ENCODE results near the gene TLR10.

The TLR10 gene

DNA sequence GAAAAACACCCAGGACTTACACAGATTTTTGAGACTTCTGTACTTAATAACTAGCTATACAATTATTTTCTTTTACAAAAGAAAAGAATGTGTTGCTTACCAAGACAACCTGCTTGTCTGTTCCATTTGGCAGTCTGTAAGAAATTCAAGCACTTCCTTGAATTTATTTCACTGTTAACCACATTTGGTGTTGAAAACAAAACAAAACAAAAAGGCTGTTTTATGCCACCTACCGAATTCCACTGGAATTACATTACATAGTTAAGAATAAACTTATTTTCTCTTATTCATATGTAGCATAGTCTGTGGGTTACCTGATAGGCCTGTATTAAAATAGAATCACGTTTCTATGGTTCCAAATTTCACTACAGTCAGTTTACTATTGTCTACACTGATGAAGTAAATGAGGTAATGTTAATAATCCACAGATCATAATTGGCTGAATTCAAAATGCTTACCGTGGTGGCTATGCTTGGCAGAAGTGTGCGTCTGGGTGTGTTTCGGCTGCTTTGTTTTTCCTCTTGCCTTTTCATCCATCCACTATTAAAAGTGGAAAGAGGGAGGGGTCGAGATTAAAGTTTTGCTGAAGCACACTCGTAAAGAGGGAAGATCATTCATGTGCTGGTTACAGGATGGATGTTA is 22.0 kb upstream of the TLR10 start, which contains the start of gene TLR1:
TSS of gene TLR1 (minus strand) at position 138 of the 642 bp plus-strand sequence. CDS start 5,960 bp downstream, outside the sequence.
- Histone ChIP-seq H3F3A (ENCODE audit: low read depth) (no peaks in the 10 kb centered on the region), H3K9ac (ENCODE audit: low read depth, low read length, poor library complexity, severe bottlenecking) (no peak within 1 kb of the TSS), H3K9me2 (replicated peaks; ENCODE audit: low read depth, low read length) (no peaks in the 10 kb centered on the region), H3K9me3 (ENCODE audit: insufficient read depth, low read depth, low read length) (peaks cover 2% of the 10 kb centered on the region; the same call in 1 of the 2 replicates), H3K27me3 (ENCODE audit: insufficient read depth, low read length, poor library complexity, severe bottlenecking) (no peaks in the 10 kb centered on the region), H3K4me2 (ENCODE audit: low read depth, low read length, poor library complexity, severe bottlenecking) (peak within 1 kb of the TSS; percentile 36), H2AFZ (ENCODE audit: low read length) (peak within 1 kb of the TSS; percentile 69), H3K36me3 (ENCODE audit: insufficient read depth, low read length) (no peaks in the 10 kb centered on the region), H4K20me1 (ENCODE audit: insufficient read depth, low read length, poor library complexity, severe bottlenecking) (no peaks in the 10 kb centered on the region), H3K4me3 (ENCODE audit: low read length, poor library complexity, severe bottlenecking) (no peak within 1 kb of the TSS), H3K4me1 (ENCODE audit: insufficient read depth, low read length, poor library complexity, severe bottlenecking) (no peaks in the 10 kb centered on the region), H3K79me2 (ENCODE audit: insufficient read depth, low read length) (no peaks in the 10 kb centered on the region)
- no peak for TF ChIP-seq EZH2phosphoT487 (IDR thresholded peaks at IDR 0.05; ENCODE audit: borderline replicate concordance)
- TF ChIP-seq, protein P1, sequence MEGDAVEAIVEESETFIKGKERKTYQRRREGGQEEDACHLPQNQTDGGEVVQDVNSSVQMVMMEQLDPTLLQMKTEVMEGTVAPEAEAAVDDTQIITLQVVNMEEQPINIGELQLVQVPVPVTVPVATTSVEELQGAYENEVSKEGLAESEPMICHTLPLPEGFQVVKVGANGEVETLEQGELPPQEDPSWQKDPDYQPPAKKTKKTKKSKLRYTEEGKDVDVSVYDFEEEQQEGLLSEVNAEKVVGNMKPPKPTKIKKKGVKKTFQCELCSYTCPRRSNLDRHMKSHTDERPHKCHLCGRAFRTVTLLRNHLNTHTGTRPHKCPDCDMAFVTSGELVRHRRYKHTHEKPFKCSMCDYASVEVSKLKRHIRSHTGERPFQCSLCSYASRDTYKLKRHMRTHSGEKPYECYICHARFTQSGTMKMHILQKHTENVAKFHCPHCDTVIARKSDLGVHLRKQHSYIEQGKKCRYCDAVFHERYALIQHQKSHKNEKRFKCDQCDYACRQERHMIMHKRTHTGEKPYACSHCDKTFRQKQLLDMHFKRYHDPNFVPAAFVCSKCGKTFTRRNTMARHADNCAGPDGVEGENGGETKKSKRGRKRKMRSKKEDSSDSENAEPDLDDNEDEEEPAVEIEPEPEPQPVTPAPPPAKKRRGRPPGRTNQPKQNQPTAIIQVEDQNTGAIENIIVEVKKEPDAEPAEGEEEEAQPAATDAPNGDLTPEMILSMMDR (conservative IDR thresholded peaks at IDR 0.05; ENCODE audit: low read length), result peak; percentile 72

DNA sequence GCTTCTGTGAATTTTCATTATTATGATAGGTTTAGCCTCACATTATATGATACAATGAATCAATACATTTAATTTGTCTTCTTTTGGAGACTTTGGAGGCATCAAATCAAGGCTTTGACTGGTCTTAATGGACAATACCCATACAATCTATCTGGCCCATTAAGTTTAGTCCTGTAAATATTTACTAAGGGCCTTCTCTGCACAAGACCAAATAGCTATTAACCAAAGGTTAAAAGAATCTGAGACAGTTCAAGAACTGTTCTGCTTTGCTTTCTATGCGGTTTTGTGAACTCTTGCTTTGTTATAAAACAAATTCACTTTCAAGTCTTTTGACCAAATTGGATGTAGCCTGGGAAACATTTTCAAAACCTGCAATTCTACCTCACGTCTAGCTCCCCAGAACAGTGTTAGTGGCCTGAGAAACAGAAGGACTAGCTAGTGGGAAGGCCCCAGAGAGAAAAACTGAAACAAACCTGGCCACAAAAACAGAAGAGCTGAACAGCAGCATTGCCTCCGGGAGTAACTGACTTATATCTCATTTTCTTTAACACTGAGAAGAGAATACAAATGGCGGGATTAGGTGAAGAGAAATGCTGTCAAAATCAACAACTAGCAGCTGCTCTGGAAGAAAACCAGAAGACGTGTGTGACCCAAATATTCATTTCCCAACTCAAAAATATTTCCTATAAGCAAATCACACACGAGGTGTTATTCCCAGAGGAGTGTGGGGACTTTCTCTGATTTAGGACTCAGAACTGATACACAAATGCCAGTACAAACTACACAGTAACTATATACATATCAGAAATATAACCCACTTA is 21.3 kb upstream of the TLR10 start:
- Histone ChIP-seq H3K4me1 (ENCODE audit: insufficient read depth, low read length, poor library complexity, severe bottlenecking) (no peaks in the 10 kb centered on the region), H3K9ac (ENCODE audit: low read depth, low read length, poor library complexity, severe bottlenecking) (no peak overlapping the region), H3K9me2 (replicated peaks; ENCODE audit: low read depth, low read length) (no peaks in the 10 kb centered on the region), H3K79me2 (ENCODE audit: insufficient read depth, low read length) (no peaks in the 10 kb centered on the region), H3K4me2 (ENCODE audit: low read depth, low read length, poor library complexity, severe bottlenecking) (peak overlapping the region; percentile 36), H3K9me3 (ENCODE audit: insufficient read depth, low read depth, low read length) (peaks cover 2% of the 10 kb centered on the region; the same call in 1 of the 2 replicates), H3K27me3 (ENCODE audit: insufficient read depth, low read length, poor library complexity, severe bottlenecking) (no peaks in the 10 kb centered on the region), H3F3A (ENCODE audit: low read depth) (no peaks in the 10 kb centered on the region), H3K4me3 (ENCODE audit: low read length, poor library complexity, severe bottlenecking) (no peak overlapping the region), H3K36me3 (ENCODE audit: insufficient read depth, low read length) (no peaks in the 10 kb centered on the region), H2AFZ (ENCODE audit: low read length) (peak overlapping the region; percentile 64), H4K20me1 (ENCODE audit: insufficient read depth, low read length, poor library complexity, severe bottlenecking) (no peaks in the 10 kb centered on the region)
- TF ChIP-seq EZH2phosphoT487 (IDR thresholded peaks at IDR 0.05; ENCODE audit: borderline replicate concordance), result no peak
- TF ChIP-seq, protein P1 (conservative IDR thresholded peaks at IDR 0.05; ENCODE audit: low read length), result no peak

DNA sequence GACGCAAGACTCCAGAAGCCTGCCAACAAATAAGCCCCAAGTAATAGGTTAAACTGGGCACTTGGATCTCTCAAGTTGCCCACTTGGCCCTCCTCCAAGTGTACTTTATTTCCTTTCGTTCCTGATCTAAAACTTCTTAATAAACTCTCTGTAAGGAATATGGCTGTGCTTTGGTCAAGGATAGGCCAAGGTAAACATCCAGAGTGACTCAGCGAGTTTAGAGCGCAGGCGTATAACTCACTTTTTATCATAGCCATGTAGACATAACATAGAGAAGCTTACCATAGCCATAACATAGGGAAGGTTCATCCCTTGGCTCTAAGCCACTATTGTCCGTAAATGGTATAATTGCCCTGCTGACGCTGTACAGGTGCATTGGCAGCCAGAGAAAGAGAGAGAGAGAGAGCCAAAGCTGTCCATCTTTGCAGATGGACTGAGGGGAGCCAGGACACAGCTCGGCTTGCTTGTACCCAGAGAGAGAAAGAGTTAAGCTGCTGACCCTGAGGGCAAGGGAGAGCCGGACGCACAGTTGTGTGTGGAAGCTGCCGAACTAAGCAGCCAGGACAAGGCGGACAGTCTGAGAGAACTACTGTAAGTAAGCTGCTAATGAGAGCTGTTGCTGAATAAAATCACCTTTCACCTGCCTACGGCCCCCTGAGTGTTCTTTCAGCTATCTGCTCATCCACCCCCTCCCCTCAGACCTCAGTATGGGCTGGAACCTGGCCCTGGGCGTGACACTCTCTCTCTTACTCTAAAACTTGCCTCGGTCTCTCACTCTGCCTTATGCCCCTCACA is 20.0 kb upstream of the TLR10 start:
- H3K4me3 ChIP-seq (ENCODE audit: low read length, poor library complexity, severe bottlenecking), result no peak overlapping the region
- no peaks in the 10 kb centered on the region for H3K36me3 ChIP-seq (ENCODE audit: insufficient read depth, low read length)
- H3F3A ChIP-seq (ENCODE audit: low read depth), result no peaks in the 10 kb centered on the region
- no peaks in the 10 kb centered on the region for H3K9me2 ChIP-seq (replicated peaks; ENCODE audit: low read depth, low read length)
- no peak overlapping the region for H3K9ac ChIP-seq (ENCODE audit: low read depth, low read length, poor library complexity, severe bottlenecking)
- H3K4me2 ChIP-seq (ENCODE audit: low read depth, low read length, poor library complexity, severe bottlenecking), result no peak overlapping the region
- H2AFZ ChIP-seq (ENCODE audit: low read length), result no peak overlapping the region
- no peaks in the 10 kb centered on the region for H3K4me1 ChIP-seq (ENCODE audit: insufficient read depth, low read length, poor library complexity, severe bottlenecking)
- no peaks in the 10 kb centered on the region for H4K20me1 ChIP-seq (ENCODE audit: insufficient read depth, low read length, poor library complexity, severe bottlenecking)
- no peaks in the 10 kb centered on the region for H3K27me3 ChIP-seq (ENCODE audit: insufficient read depth, low read length, poor library complexity, severe bottlenecking)
- peaks cover 2% of the 10 kb centered on the region; the same call in 1 of the 2 replicates for H3K9me3 ChIP-seq (ENCODE audit: insufficient read depth, low read depth, low read length)
- no peaks in the 10 kb centered on the region for H3K79me2 ChIP-seq (ENCODE audit: insufficient read depth, low read length)
- TF ChIP-seq, protein P1 (conservative IDR thresholded peaks at IDR 0.05; ENCODE audit: low read length), result no peak
- TF ChIP-seq EZH2phosphoT487 (IDR thresholded peaks at IDR 0.05; ENCODE audit: borderline replicate concordance), result no peak
